GM12801 (cell line): Measurements from ENCODE around the gene DSEL.

ENCODE experiments used
- CTCF ChIP-seq: IDR thresholded peaks from one replicate; pipeline ENCODE4 v1.5.1; 2011; ENCODE audit warnings: control low read depth; ENCODE audit not compliant: insufficient read length; ENCODE audit errors: extremely low read depth

DSEL gene

GRCh38 chr18:67500522-67501205 lies 15.9 kb downstream of the DSEL start:
- TF ChIP-seq CTCF: no peak

GRCh38 chr18:67496469-67496868 lies 20.1 kb downstream of the DSEL start:
- TF ChIP-seq CTCF: no peak

GRCh38 chr18:67486534-67486933 lies 30.0 kb downstream of the DSEL start:
- no peak for TF ChIP-seq CTCF

- TF ChIP-seq CTCF: no peak
These were observed 30.9 kb downstream of the DSEL start for GRCh38 chr18:67485655-67486054.

- TF ChIP-seq CTCF: no peak
These were observed 32.1 kb downstream of the DSEL start for GRCh38 chr18:67484458-67484857.

GRCh38 chr18:67483952-67484351 lies 32.6 kb downstream of the DSEL start:
- TF ChIP-seq CTCF: no peak

- no peak for TF ChIP-seq CTCF
These were observed 33.3 kb downstream of the DSEL start for GRCh38 chr18:67483237-67483636.
